D721Med (cell line): Measurements from ENCODE around the gene USP11.
"Not testable (repeated sequence)": the region's sequence is repeated elsewhere in the genome, so short reads cannot be mapped to it uniquely, and the experiment has no call there.

Experiments
- DNase-seq: peaks from one replicate; pipeline ENCODE4 v3.0.0; 2011; ENCODE audit warnings: low spot score; ENCODE audit not compliant: insufficient read length
- FAIRE-seq: peaks from 2 replicates; lab custom pipeline; 2011; peaks lifted over from hg19 to GRCh38; lab: Jason Lieb, UNC
- CTCF ChIP-seq: IDR thresholded peaks from 2 replicates; pipeline ENCODE4 v1.5.1; 2012; ENCODE audit warnings: mild to moderate bottlenecking, control low read depth; ENCODE audit not compliant: insufficient read depth; ENCODE audit errors: missing control alignments

Gene USP11

GRCh38 chrX:47272013-47272408 lies 39.2 kb downstream of the USP11 start:
- no peak for TF ChIP-seq CTCF
- FAIRE-seq (no peak), DNase-seq (no peak)

GRCh38 chrX:47273011-47273730 lies 40.4 kb downstream of the USP11 start:
- no peak for TF ChIP-seq CTCF
- FAIRE-seq, result no peak
- DNase-seq, result no peak

GRCh38 chrX:47278691-47279090 lies 45.9 kb downstream of the USP11 start:
- DNase-seq (no peak), FAIRE-seq (no peak)
- no peak for TF ChIP-seq CTCF

- DNase-seq (no peak), FAIRE-seq (no peak)
- TF ChIP-seq CTCF, result no peak
Observed at GRCh38 chrX:47283015-47283771, 50.4 kb downstream of the USP11 start.

- not testable (repeated sequence) for FAIRE-seq, DNase-seq
Observed at GRCh38 chrX:47284616-47285015, 51.8 kb downstream of the USP11 start.

GRCh38 chrX:47285836-47286320 lies 53.1 kb downstream of the USP11 start:
- DNase-seq (no peak), FAIRE-seq (no peak)
- no peak for TF ChIP-seq CTCF

GRCh38 chrX:47293106-47293505 lies 60.3 kb downstream of the USP11 start:
- no peak for FAIRE-seq
- no peak for TF ChIP-seq CTCF

More at GRCh38 chrX:47293106-47293505, 60.3 kb downstream of the USP11 start:
- no peak for DNase-seq
